PC-3 (cell line): ENCODE data around the gene LSM3.

Experiments
- EZH2 ChIP-seq: fragments of 300-600 bp; sonication (generic); IDR thresholded peaks from one replicate; pipeline ENCODE4 v1.6.1; 2017; ENCODE audit warnings: antibody characterized with exemption, mild to moderate bottlenecking, low read length; ENCODE audit not compliant: unreplicated experiment
- EZH2phosphoT487 ChIP-seq: fragments of 300-600 bp; sonication (generic); IDR thresholded peaks from 2 replicates; pipeline ENCODE4 v1.6.1; 2018; ENCODE audit warnings: mild to moderate bottlenecking, antibody characterized with exemption, low read length, borderline replicate concordance
- TF ChIP-seq, protein P1 (sequence below): fragments of 300-600 bp; sonication (generic); conservative IDR thresholded peaks from 2 replicates; pipeline ENCODE4 v1.5.1; 2017; ENCODE audit warnings: antibody characterized with exemption, low read depth, mild to moderate bottlenecking, low read length

DNA sequence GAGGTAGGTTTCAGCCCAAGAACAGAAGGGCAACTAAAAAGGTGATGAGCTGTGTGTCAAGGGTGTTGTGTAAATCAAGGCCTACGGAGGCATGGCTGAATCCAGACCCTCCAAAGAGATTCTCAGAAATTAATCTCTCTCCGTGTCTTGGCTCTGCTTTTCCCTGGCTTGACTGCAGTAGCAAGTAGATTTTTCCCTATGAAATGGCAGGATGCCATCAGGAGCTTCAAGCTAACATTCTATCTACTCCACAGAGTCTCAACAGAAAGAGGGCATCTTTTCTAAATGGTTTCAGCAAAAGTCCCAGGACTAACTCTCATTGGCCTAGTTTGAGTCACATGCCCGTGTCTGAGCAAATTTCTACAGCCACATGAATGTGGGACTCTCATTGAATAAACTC, 58.3 kb downstream of the LSM3 start:
- TF ChIP-seq, protein P1, sequence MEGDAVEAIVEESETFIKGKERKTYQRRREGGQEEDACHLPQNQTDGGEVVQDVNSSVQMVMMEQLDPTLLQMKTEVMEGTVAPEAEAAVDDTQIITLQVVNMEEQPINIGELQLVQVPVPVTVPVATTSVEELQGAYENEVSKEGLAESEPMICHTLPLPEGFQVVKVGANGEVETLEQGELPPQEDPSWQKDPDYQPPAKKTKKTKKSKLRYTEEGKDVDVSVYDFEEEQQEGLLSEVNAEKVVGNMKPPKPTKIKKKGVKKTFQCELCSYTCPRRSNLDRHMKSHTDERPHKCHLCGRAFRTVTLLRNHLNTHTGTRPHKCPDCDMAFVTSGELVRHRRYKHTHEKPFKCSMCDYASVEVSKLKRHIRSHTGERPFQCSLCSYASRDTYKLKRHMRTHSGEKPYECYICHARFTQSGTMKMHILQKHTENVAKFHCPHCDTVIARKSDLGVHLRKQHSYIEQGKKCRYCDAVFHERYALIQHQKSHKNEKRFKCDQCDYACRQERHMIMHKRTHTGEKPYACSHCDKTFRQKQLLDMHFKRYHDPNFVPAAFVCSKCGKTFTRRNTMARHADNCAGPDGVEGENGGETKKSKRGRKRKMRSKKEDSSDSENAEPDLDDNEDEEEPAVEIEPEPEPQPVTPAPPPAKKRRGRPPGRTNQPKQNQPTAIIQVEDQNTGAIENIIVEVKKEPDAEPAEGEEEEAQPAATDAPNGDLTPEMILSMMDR: no peak
- no peak for TF ChIP-seq EZH2
- no peak for TF ChIP-seq EZH2phosphoT487
